Fibroblast of lung (primary cell): Measurements from ENCODE around the gene MMP14. TPM values are rescaled to one million over a fixed set of nuclear protein-coding genes. Genes with fewer than 3 reads are reported as not detected.

Experiments
- DNase-seq, 2 donors: peaks; one replicate each; pipeline versions ENCODE4 v3.0.0 to v3.0.0-alpha.2; 2010; ENCODE audit warnings: low read depth in 2 of 2
- H2AFZ ChIP-seq: 2 replicates; pipeline ENCODE4 v1.5.1; 2012; ENCODE audit warnings: low read length, control low read depth, inconsistent platforms
- H3K27ac ChIP-seq: 2 replicates; pipeline ENCODE4 v1.5.1; 2011; ENCODE audit warnings: low read length, control low read depth; ENCODE audit not compliant: insufficient read depth
- H3K27me3 ChIP-seq: 2 replicates; pipeline ENCODE4 v1.5.1; 2011; ENCODE audit warnings: mild to moderate bottlenecking, low read length; ENCODE audit not compliant: control insufficient read depth, insufficient read depth
- H3K36me3 ChIP-seq: 2 replicates; pipeline ENCODE4 v1.5.1; 2011; ENCODE audit warnings: low read length; ENCODE audit not compliant: control insufficient read depth, insufficient read depth
- H3K4me1 ChIP-seq: 2 replicates; pipeline ENCODE4 v1.5.1; 2011; ENCODE audit warnings: low read length; ENCODE audit not compliant: control insufficient read depth, insufficient read depth; ENCODE audit errors: extremely low read depth
- H3K4me2 ChIP-seq: 2 replicates; pipeline ENCODE4 v1.5.1; 2011; ENCODE audit warnings: low read length, control low read depth; ENCODE audit not compliant: insufficient read depth; ENCODE audit errors: extremely low read depth
- H3K4me3 ChIP-seq, 4 experiments: fragments of 200-600 bp in 1 of 4; sonication (generic) in 1 of 4; replicated peaks in 1 of 4; 2 replicates each; pipeline ENCODE4 v1.5.1; 2011 to 2016; ENCODE audit warnings: low read length in 4 of 4, low read depth in 3 of 4, mild to moderate bottlenecking in 3 of 4, control low read depth in 2 of 4, inconsistent platforms in 1 of 4, mixed read lengths in 1 of 4; ENCODE audit not compliant: insufficient read depth in 1 of 4; ENCODE audit errors: control extremely low read depth in 1 of 4
- H3K79me2 ChIP-seq: 2 replicates; pipeline ENCODE4 v1.5.1; 2012; ENCODE audit warnings: mild to moderate bottlenecking, low read length, inconsistent platforms; ENCODE audit not compliant: control insufficient read depth, insufficient read depth
- H3K9ac ChIP-seq: 2 replicates; pipeline ENCODE4 v1.5.1; 2011; ENCODE audit warnings: mild to moderate bottlenecking, low read length, control low read depth; ENCODE audit not compliant: insufficient read depth
- H3K9me3 ChIP-seq: 2 replicates; pipeline ENCODE4 v1.5.1; 2012; ENCODE audit warnings: low read depth, low read length; ENCODE audit not compliant: control insufficient read depth, insufficient read depth
- H4K20me1 ChIP-seq: 2 replicates; pipeline ENCODE4 v1.5.1; 2011; ENCODE audit warnings: low read length; ENCODE audit not compliant: control insufficient read depth, insufficient read depth; ENCODE audit errors: extremely low read depth
- CTCF ChIP-seq, 2 donors: IDR thresholded peaks in 1 of 2; conservative IDR thresholded peaks in 1 of 2; 1 replicate in 1 of 2; 2 replicates in 1 of 2; pipeline ENCODE4 v1.5.1; 2011 to 2012; ENCODE audit warnings: low read length in 2 of 2, control low read depth in 1 of 2, inconsistent platforms in 1 of 2, low read depth in 1 of 2, mild to moderate bottlenecking in 1 of 2
- EZH2 ChIP-seq: IDR thresholded peaks from 2 replicates; pipeline ENCODE4 v1.5.1; 2012; ENCODE audit warnings: low read length, control low read depth, mild to moderate bottlenecking; ENCODE audit errors: missing control alignments
- polyA plus RNA-seq, 2 donors: library from polyadenylated mRNA; depleted of rRNA in 1 of 2; stranded (reverse) in 1 of 2; unstranded in 1 of 2; fragments of >200 nt; gene quantifications; 2 replicates each; pipeline ENCODE4 v1.2.1, GENCODE V29; 2011 to 2012; ENCODE audit warnings: missing spikeins in 1 of 2
- total RNA-seq: library from RNA; depleted of rRNA; stranded (reverse); fragments of >200 nt; gene quantifications from 2 replicates; pipeline ENCODE4 v1.2.1, GENCODE V29; 2014

Gene MMP14
- total and polyA plus RNA-seq, 2 donors (not counting 1 experiment from before 2014, with no cell fraction given): 375 to 397 TPM

- H3K27me3 ChIP-seq: no peaks in the 10 kb centered on the region
- H3K36me3 ChIP-seq: no peaks in the 10 kb centered on the region
- no peak overlapping the region for H2AFZ ChIP-seq
- no peak for DNase-seq
- no peaks in the 10 kb centered on the region for H3K4me1 ChIP-seq
- no peak overlapping the region for H3K4me2 ChIP-seq
- no peaks in the 10 kb centered on the region for H3K79me2 ChIP-seq
- H3K9me3 ChIP-seq: no peaks in the 10 kb centered on the region
- H3K9ac ChIP-seq: no peak overlapping the region
- H3K27ac ChIP-seq: no peak overlapping the region
- H4K20me1 ChIP-seq: no peaks in the 10 kb centered on the region
- H3K4me3 ChIP-seq: no peak overlapping the region
- TF ChIP-seq CTCF (conservative IDR thresholded peaks at IDR 0.05 in 1 of 2, IDR thresholded peaks at IDR 0.05 in 1 of 2; ENCODE audit: low read depth in 1 of 2, low read length in 2 of 2) (no peak), EZH2 (no peak)
Measured at GRCh38 chr14:22813145-22813544, 23.2 kb upstream of the MMP14 start.

GRCh38 chr14:22814373-22814772 lies 22.0 kb upstream of the MMP14 start:
- no peaks in the 10 kb centered on the region for H4K20me1 ChIP-seq
- no peaks in the 10 kb centered on the region for H3K36me3 ChIP-seq
- no peaks in the 10 kb centered on the region for H3K9me3 ChIP-seq
- no peaks in the 10 kb centered on the region for H3K27me3 ChIP-seq
- TF ChIP-seq CTCF (conservative IDR thresholded peaks at IDR 0.05 in 1 of 2, IDR thresholded peaks at IDR 0.05 in 1 of 2; ENCODE audit: low read depth in 1 of 2, low read length in 2 of 2) (no peak), EZH2 (no peak)
- H3K4me2 ChIP-seq: no peak overlapping the region
- no peaks in the 10 kb centered on the region for H3K4me1 ChIP-seq
- no peak overlapping the region for H3K4me3 ChIP-seq
- no peak for DNase-seq
- H2AFZ ChIP-seq: no peak overlapping the region
- H3K79me2 ChIP-seq: no peaks in the 10 kb centered on the region
- no peak overlapping the region for H3K27ac ChIP-seq
- H3K9ac ChIP-seq: no peak overlapping the region

- Histone ChIP-seq H3K27me3 (no peaks in the 10 kb centered on the region), H2AFZ (peak within 1 kb of the TSS; percentile 54), H3K79me2 (no peaks in the 10 kb centered on the region), H3K4me1 (peaks cover 2% of the 10 kb centered on the region), H3K4me3 (no peak within 1 kb of the TSS), H3K4me2 (no peak within 1 kb of the TSS), H3K36me3 (no peaks in the 10 kb centered on the region), H4K20me1 (no peaks in the 10 kb centered on the region), H3K27ac (no peak within 1 kb of the TSS), H3K9ac (no peak within 1 kb of the TSS), H3K9me3 (no peaks in the 10 kb centered on the region)
- TF ChIP-seq CTCF (conservative IDR thresholded peaks at IDR 0.05 in 1 of 2, IDR thresholded peaks at IDR 0.05 in 1 of 2; ENCODE audit: low read depth in 1 of 2, low read length in 2 of 2) (no peak), EZH2 (no peak)
- peak in 1 of 2 donors; percentile 34 for DNase-seq
Measured at GRCh38 chr14:22814941-22815713, 21.3 kb upstream of the MMP14 start, which contains the start of gene SLC7A7. SLC7A7 (minus strand) TSS chr14:22815435; CDS start chr14:22813398, 2,037 bp downstream.
